Uterus (tissue), 4 donors: ENCODE measurements around the gene DHRS12. TPM values are rescaled to one million over a fixed set of nuclear protein-coding genes. Genes with fewer than 3 reads are reported as not detected.

ENCODE experiments used
- DNase-seq, 2 donors: peaks; one replicate each; pipeline ENCODE4 v3.0.0-alpha.2; 2019 to 2020
- H3K27ac ChIP-seq, 2 donors: fragments of 200-600 bp; sonication (generic); 1 replicate in 1 of 2; 2 replicates in 1 of 2; pipeline ENCODE4 v1.5.1; 2016 to 2018
- H3K27me3 ChIP-seq, 2 donors: fragments of 200-600 bp; sonication (generic); one replicate each; pipeline ENCODE4 v1.5.1; 2018 to 2019; ENCODE audit warnings: control low read depth in 1 of 2
- H3K36me3 ChIP-seq, 2 donors: fragments of 200-600 bp; sonication (generic); one replicate each; pipeline ENCODE4 v1.5.1; 2019; ENCODE audit warnings: control low read depth in 1 of 2
- H3K4me1 ChIP-seq, 2 donors: fragments of 200-600 bp; sonication (generic); one replicate each; pipeline ENCODE4 v1.5.1; 2018 to 2019; ENCODE audit warnings: control low read depth in 1 of 2
- H3K4me3 ChIP-seq, 2 donors: fragments of 200-600 bp; sonication (generic); 1 replicate in 1 of 2; 2 replicates in 1 of 2; pipeline ENCODE4 v1.5.1; 2018 to 2019; ENCODE audit warnings: mild to moderate bottlenecking in 1 of 2
- H3K9me3 ChIP-seq, 2 donors: fragments of 200-600 bp; sonication (generic); one replicate each; pipeline ENCODE4 v1.5.1; 2019; ENCODE audit warnings: control low read depth in 1 of 2
- POLR2A ChIP-seq, 2 donors: fragments of 450-650 bp; IDR thresholded peaks; one replicate each; pipeline ENCODE4 v1.6.1; 2016; ENCODE audit warnings: antibody characterized with exemption in 2 of 2, mild to moderate bottlenecking in 1 of 2, moderate library complexity in 1 of 2
- intact Hi-C: fragments of 100-400 bp; cut with DNase I; formaldehyde crosslinking; loops from one replicate; pipeline ENCODE4 v1.15.1; 2023; ENCODE audit warnings: low total_unique reads
- total RNA-seq, 4 donors: library from RNA; depleted of rRNA in 3 of 4; stranded (reverse); fragments of >200 nt in 3 of 4; gene quantifications; one replicate each; pipeline versions ENCODE4 v1.1.0 to v1.2.4, GENCODE V29; 2014 to 2023
- TF ChIP-seq, protein P1 (sequence below), 4 experiments: fragments of 200-600 bp in 2 of 4; fragments of 450-650 bp in 2 of 4; sonication (generic) in 2 of 4; IDR thresholded peaks; one replicate each; pipeline ENCODE4 v1.5.1; 2016 to 2019; ENCODE audit warnings: antibody characterized with exemption in 4 of 4, mild to moderate bottlenecking in 2 of 4, moderate library complexity in 1 of 4
- donor health status: DM: yes; HTN: yes; CAD: no.

The DHRS12 gene
- total RNA-seq, 4 donors from 2014 or later: 5.4 to 18.8 (median 8.5) TPM

DNA sequence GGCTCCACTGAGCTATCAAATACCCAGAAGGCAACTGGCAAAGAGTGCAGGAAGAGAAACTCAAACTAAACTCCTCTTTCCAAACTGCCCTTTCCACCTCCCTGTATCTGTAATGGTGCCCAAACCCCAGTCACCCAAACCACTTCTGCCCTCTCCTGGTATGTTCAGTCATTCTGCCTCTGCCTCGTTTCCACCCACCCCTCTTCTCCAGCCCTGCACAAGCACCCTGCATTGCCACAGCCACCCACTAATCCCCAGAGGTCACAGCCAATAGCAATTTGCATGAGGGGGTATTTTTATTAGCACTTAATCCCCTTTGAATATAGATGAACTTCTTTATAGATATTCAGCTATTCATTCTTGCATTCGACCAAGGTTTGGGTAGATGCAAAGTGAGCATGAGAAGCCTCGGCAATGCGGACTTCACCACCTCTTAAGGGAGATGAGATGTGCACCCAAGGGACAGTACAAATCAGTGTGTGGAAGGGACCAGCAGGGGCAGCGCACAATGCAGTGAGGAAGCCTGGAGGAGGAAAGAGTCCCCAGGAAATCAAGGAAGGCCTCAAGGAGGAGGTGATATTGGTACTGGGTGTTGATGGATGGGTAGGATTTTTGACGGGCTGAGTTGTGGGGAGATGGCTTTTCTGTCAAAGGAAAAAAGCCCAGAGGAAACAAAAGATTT lies 28.6 kb upstream of the DHRS12 start:
- intact Hi-C loops: no loop called here
- no peak overlapping the region for H3K4me3 ChIP-seq
- no peak for DNase-seq
- no peaks in the 10 kb centered on the region for H3K9me3 ChIP-seq
- H3K27ac ChIP-seq: no peak overlapping the region
- no peak for TF ChIP-seq POLR2A (IDR thresholded peaks at IDR 0.05)
- TF ChIP-seq, protein P1, sequence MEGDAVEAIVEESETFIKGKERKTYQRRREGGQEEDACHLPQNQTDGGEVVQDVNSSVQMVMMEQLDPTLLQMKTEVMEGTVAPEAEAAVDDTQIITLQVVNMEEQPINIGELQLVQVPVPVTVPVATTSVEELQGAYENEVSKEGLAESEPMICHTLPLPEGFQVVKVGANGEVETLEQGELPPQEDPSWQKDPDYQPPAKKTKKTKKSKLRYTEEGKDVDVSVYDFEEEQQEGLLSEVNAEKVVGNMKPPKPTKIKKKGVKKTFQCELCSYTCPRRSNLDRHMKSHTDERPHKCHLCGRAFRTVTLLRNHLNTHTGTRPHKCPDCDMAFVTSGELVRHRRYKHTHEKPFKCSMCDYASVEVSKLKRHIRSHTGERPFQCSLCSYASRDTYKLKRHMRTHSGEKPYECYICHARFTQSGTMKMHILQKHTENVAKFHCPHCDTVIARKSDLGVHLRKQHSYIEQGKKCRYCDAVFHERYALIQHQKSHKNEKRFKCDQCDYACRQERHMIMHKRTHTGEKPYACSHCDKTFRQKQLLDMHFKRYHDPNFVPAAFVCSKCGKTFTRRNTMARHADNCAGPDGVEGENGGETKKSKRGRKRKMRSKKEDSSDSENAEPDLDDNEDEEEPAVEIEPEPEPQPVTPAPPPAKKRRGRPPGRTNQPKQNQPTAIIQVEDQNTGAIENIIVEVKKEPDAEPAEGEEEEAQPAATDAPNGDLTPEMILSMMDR (IDR thresholded peaks at IDR 0.05): peak in 3 of 4 experiments; percentile 23 to 49 (median 34)
- H3K36me3 ChIP-seq: no peaks in the 10 kb centered on the region
- no peaks in the 10 kb centered on the region for H3K27me3 ChIP-seq
- no peaks in the 10 kb centered on the region for H3K4me1 ChIP-seq

DNA sequence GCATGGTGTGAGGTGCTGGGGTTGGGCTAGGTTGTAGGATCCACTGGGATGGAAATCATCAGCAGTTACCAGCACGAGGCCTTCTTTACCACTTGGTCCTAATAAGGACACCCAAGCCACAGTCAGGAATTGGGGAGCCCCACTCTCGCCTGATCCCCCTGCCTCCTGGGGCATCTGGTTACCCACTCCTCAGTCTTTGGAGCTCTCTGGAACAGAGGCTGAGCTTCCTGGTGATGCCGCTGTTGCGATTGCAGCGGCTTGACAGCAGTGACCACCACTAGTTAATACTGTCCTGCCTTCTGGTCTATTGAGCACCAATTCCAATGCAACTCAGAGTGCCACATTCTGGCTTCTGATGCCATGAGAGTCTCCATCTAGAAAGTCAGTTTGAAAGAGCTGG lies 27.6 kb upstream of the DHRS12 start:
- intact Hi-C loops: no loop called here
- no peak overlapping the region for H3K27ac ChIP-seq
- no peaks in the 10 kb centered on the region for H3K27me3 ChIP-seq
- H3K9me3 ChIP-seq: no peaks in the 10 kb centered on the region
- TF ChIP-seq POLR2A (IDR thresholded peaks at IDR 0.05): no peak
- TF ChIP-seq, protein P1 (IDR thresholded peaks at IDR 0.05): no peak
- no peaks in the 10 kb centered on the region for H3K36me3 ChIP-seq
- H3K4me1 ChIP-seq: no peaks in the 10 kb centered on the region
- H3K4me3 ChIP-seq: no peak overlapping the region
- DNase-seq: no peak

DNA sequence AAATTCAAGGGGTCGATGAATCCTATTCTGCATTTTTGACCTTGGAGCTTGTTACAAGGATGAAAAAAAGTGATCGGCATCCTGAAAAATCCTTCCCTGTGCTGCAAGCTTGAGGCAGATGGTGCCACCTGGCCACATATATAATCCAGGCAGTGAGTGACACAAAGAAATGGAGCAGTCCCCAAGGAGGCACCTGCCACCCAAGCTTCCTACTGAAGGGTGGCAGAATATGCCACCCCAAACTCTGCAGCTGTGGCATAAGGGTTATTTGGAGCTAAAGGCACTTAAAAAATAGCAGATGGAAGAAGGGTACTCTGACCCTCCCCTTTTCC lies 25.6 kb upstream of the DHRS12 start:
- no peaks in the 10 kb centered on the region for H3K36me3 ChIP-seq
- intact Hi-C loops: no loop called here
- TF ChIP-seq, protein P1 (IDR thresholded peaks at IDR 0.05): no peak
- no peak for TF ChIP-seq POLR2A (IDR thresholded peaks at IDR 0.05)
- H3K4me1 ChIP-seq: no peaks in the 10 kb centered on the region
- H3K27me3 ChIP-seq: no peaks in the 10 kb centered on the region
- no peak overlapping the region for H3K4me3 ChIP-seq
- no peaks in the 10 kb centered on the region for H3K9me3 ChIP-seq
- no peak overlapping the region for H3K27ac ChIP-seq
- no peak for DNase-seq

DNA sequence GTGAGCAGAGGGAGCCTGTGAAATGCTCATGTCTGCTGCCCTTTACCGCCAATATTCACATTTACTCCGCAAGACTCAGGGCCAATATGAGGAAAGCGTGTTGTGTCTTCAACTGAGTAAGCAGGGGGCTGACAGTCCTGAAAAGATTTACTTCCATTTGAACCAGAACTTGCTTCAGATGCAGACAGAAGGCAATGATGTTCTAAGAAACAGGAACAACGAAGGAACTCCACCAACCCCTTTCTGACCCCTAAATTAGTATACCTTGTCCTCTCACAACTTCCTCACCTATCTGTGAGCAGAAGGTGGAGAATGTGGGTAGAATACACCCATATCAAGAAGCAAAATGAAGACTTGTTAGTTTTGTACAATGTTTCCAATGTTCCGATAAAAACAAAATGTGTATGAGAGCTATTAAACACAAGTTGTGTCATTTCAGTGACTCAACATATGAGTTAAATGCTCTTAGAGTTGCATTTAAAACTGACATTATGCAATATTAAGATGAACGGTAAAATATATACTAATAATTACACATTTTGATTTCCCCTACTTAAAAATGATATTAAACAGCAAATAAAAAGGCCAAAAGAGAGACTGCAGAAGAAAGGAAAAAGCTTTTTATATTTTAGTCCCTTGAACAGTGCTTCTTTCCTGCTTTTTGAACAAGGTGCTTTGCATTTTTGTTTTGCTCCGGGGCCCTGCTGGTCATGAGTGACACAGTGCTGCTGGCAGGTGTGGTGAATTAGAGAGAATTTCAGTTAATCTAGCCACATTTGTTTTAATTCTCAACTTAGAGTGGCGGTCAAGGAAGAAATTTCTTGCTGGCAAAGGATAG lies 25.0 kb upstream of the DHRS12 start:
- intact Hi-C loops: no loop called here

More for the DNA sequence above, 25.0 kb upstream of the DHRS12 start:
- no peak for TF ChIP-seq POLR2A (IDR thresholded peaks at IDR 0.05)
- TF ChIP-seq, protein P1 (IDR thresholded peaks at IDR 0.05): no peak
- H3K4me3 ChIP-seq: no peak overlapping the region
- H3K36me3 ChIP-seq: no peaks in the 10 kb centered on the region
- H3K27me3 ChIP-seq: no peaks in the 10 kb centered on the region
- no peaks in the 10 kb centered on the region for H3K4me1 ChIP-seq
- no peaks in the 10 kb centered on the region for H3K9me3 ChIP-seq
- no peak for DNase-seq
- no peak overlapping the region for H3K27ac ChIP-seq
